HepG2 (cell line): Measurements from ENCODE around the gene CSTB. TPM values are rescaled to one million over a fixed set of nuclear protein-coding genes. Genes with fewer than 3 reads are reported as not detected.

ENCODE experiments used
- ATAC-seq: fragments of 200-7000 bp; cut with Tn5 transposase; 3 replicates; pipeline ENCODE4 v1.9.1; 2020; ENCODE audit warnings: mild to moderate bottlenecking, moderate library complexity
- BruUV-seq: library from RNA; stranded (reverse); fragments of 400-500 nt; replicated peaks from 2 replicates; lab custom pipeline; 2021; lab: Mats Ljungman, UMichigan
- CTCF ChIA-PET: fragments of 300-600 bp; formaldehyde crosslinking; extraction: SDS; loops from one replicate; lab custom pipeline; 2021; ENCODE audit warnings: low total read pairs, inconsistent platforms, low intra/inter-chr PET ratio; lab: Yijun Ruan, JAX
- POLR2A ChIA-PET: fragments of 350-600 bp; sonication (Branson Sonifier 250); formaldehyde crosslinking; loops from one replicate; lab custom pipeline; 2020; ENCODE audit warnings: antibody characterized with exemption, inconsistent platforms; lab: Yijun Ruan, JAX
- DNase-seq: peaks from one replicate; pipeline ENCODE4 v3.0.0-alpha.2; 2015; ENCODE audit warnings: low spot score
- FAIRE-seq: peaks from 3 replicates; lab custom pipeline; 2011; peaks lifted over from hg19 to GRCh38; lab: Jason Lieb, UNC
- H2AFZ ChIP-seq: one replicate; pipeline ENCODE4 v1.6.1; 2011; ENCODE audit warnings: low read length, inconsistent platforms
- H3K27ac ChIP-seq: fragments of 300-600 bp; 3 replicates; pipeline ENCODE4 v1.8.0; 2011; ENCODE audit warnings: mixed run types, mild to moderate bottlenecking, mixed read lengths, low read length, inconsistent platforms; ENCODE audit not compliant: insufficient read depth; ENCODE audit errors: extremely low read length
- H3K27me3 ChIP-seq, 2 experiments: fragments of 200-600 bp in 1 of 2; 2 replicates in 1 of 2; 3 replicates in 1 of 2; pipeline versions ENCODE4 v1.6.0 to v1.8.0; 2011; ENCODE audit warnings: low read length in 2 of 2, mild to moderate bottlenecking in 2 of 2, moderate library complexity in 2 of 2, inconsistent platforms in 1 of 2; ENCODE audit not compliant: insufficient read depth in 2 of 2, control insufficient read depth in 1 of 2
- H3K36me3 ChIP-seq, 2 experiments: fragments of 200-600 bp in 1 of 2; replicated peaks in 1 of 2; 2 replicates in 1 of 2; 3 replicates in 1 of 2; pipeline versions ENCODE4 v1.5.1 to v1.8.0; 2011; ENCODE audit warnings: low read length in 2 of 2, inconsistent platforms in 1 of 2; ENCODE audit not compliant: insufficient read depth in 2 of 2, control insufficient read depth in 1 of 2
- H3K4me1 ChIP-seq: 2 replicates; pipeline ENCODE4 v1.5.1; 2012; ENCODE audit warnings: low read length, inconsistent platforms; ENCODE audit not compliant: insufficient read depth
- H3K4me2 ChIP-seq: 2 replicates; pipeline ENCODE4 v1.6.0; 2011; ENCODE audit warnings: low read depth, low read length, inconsistent platforms
- H3K4me3 ChIP-seq, 3 experiments: fragments of 200-600 bp in 1 of 3; sonication (generic), shearing (Covaris generic) in 1 of 3; replicated peaks in 1 of 3; 2 replicates each; pipeline ENCODE4 v1.5.1; 2011 to 2016; ENCODE audit warnings: low read length in 3 of 3, inconsistent platforms in 2 of 3, low read depth in 2 of 3, mild to moderate bottlenecking in 2 of 3, control low read depth in 1 of 3, mixed read lengths in 1 of 3; ENCODE audit not compliant: insufficient read depth in 1 of 3
- H3K79me2 ChIP-seq: one replicate; pipeline ENCODE4 v1.6.1; 2011; ENCODE audit warnings: low read length, inconsistent platforms; ENCODE audit not compliant: insufficient read depth
- H3K9ac ChIP-seq: 2 replicates; pipeline ENCODE4 v1.6.0; 2011; ENCODE audit warnings: mild to moderate bottlenecking, low read depth, low read length, inconsistent platforms; ENCODE audit not compliant: insufficient read depth
- H3K9me3 ChIP-seq: 2 replicates; pipeline ENCODE4 v1.5.1; 2012; ENCODE audit warnings: mild to moderate bottlenecking, low read length
- H4K20me1 ChIP-seq: 2 replicates; pipeline ENCODE4 v1.6.0; 2011; ENCODE audit warnings: inconsistent platforms, mild to moderate bottlenecking, low read length, moderate library complexity; ENCODE audit not compliant: insufficient read depth
- CBFB ChIP-seq: sonication (generic); formaldehyde crosslinking; IDR thresholded peaks from 2 replicates; pipeline ENCODE4 v1.4.0; 2020; ENCODE audit warnings: missing genetic modification reagents
- ESRRA ChIP-seq: sonication (generic); formaldehyde crosslinking; IDR thresholded peaks from 2 replicates; pipeline ENCODE4 v1.5.1; 2020; ENCODE audit warnings: mild to moderate bottlenecking, low read depth, missing genetic modification reagents
- FUBP1 ChIP-seq: sonication (generic); formaldehyde crosslinking; IDR thresholded peaks from 2 replicates; pipeline ENCODE4 v1.5.1; 2020; ENCODE audit warnings: missing genetic modification reagents, mild to moderate bottlenecking, borderline replicate concordance
- HOXA7 ChIP-seq: sonication (generic); formaldehyde crosslinking; IDR thresholded peaks from 2 replicates; pipeline ENCODE4 v1.8.1; 2022; ENCODE audit warnings: mild to moderate bottlenecking, missing genetic modification reagents, moderate library complexity
- RXRA ChIP-seq: sonication (generic); formaldehyde crosslinking; IDR thresholded peaks from 2 replicates; pipeline ENCODE4 v1.5.1; 2020; ENCODE audit warnings: missing genetic modification reagents
- SP140L ChIP-seq: sonication (generic); formaldehyde crosslinking; IDR thresholded peaks from 2 replicates; pipeline ENCODE4 v1.4.0; 2020; ENCODE audit warnings: missing genetic modification reagents, borderline replicate concordance
- TARDBP ChIP-seq: sonication (generic); formaldehyde crosslinking; IDR thresholded peaks from 2 replicates; pipeline ENCODE4 v1.8.0; 2022; ENCODE audit warnings: mild to moderate bottlenecking, missing genetic modification reagents
- YY1 ChIP-seq: IDR thresholded peaks from 2 replicates; pipeline ENCODE4 v1.6.1; 2011; ENCODE audit warnings: low read length, low read depth, moderate library complexity, mild to moderate bottlenecking; ENCODE audit not compliant: insufficient read depth, insufficient replicate concordance
- ZBTB38 ChIP-seq: sonication (generic); formaldehyde crosslinking; IDR thresholded peaks from 2 replicates; pipeline ENCODE4 v1.5.1; 2020; ENCODE audit warnings: mild to moderate bottlenecking, missing genetic modification reagents
- ZNF260 ChIP-seq: sonication (generic); formaldehyde crosslinking; IDR thresholded peaks from 2 replicates; pipeline ENCODE4 v1.4.0; 2020; ENCODE audit warnings: missing genetic modification reagents, low read depth, mild to moderate bottlenecking, borderline replicate concordance
- ZNF30 ChIP-seq: sonication (generic); formaldehyde crosslinking; IDR thresholded peaks from 2 replicates; pipeline ENCODE4 v1.5.0; 2020; ENCODE audit warnings: mild to moderate bottlenecking, missing genetic modification reagents
- WGBS: methylation state at CpG from one replicate; pipeline ENCODE4 v1.1.6; 2017; ENCODE audit warnings: low lambda C conversion rate; 5-methylcytosine and 5-hydroxymethylcytosine counted together
- in situ Hi-C: cut with HindIII; loops from 2 replicates; pipeline ENCODE4 v1.10.0; 2017; ENCODE audit warnings: low pct_unique_long_range_greater_than_20kb; ENCODE audit not compliant: extremely low pct_ligation_motif_present
- intact Hi-C: fragments of 100-400 bp; cut with micrococcal nuclease; formaldehyde crosslinking; loops from one replicate; pipeline ENCODE4 v1.10.0; 2022; ENCODE audit not compliant: unreplicated experiment
- polyA plus RNA-seq, 8 experiments: library from polyadenylated mRNA; depleted of rRNA in 3 of 8; stranded (reverse) in 7 of 8; unstranded in 1 of 8; fragments of >200 nt; fragmentation: Illumina TruSeq in 4 of 8; extraction: Trizol in 4 of 8; gene quantifications; 2 replicates each; pipeline versions ENCODE4 v1.2.1 to v1.2.3, GENCODE V29; 2011 to 2016; ENCODE audit warnings: low read depth in 4 of 8, missing spikeins in 1 of 8, mixed read lengths in 1 of 8; ENCODE audit not compliant: insufficient read depth in 1 of 8
- total RNA-seq, 5 experiments: library from RNA; depleted of rRNA; stranded (reverse); fragments of >200 nt; fragmentation: Illumina TruSeq; extraction: Trizol; gene quantifications; 2 replicates each; pipeline ENCODE4 v1.2.3, GENCODE V29; 2016; ENCODE audit warnings: low read depth in 1 of 5

Gene CSTB
- total and polyA plus RNA-seq, 2 of the 13 experiments (the other 11 are each of a cell fraction or from before 2014, with no cell fraction given): 11.7 to 94.1 TPM

GRCh38 chr21:43751955-43752591 is 24.0 kb downstream of the CSTB start:
- H2AFZ ChIP-seq: no peak overlapping the region
- TF ChIP-seq CBFB (CRISPR knock-in tag) (no peak), ESRRA (CRISPR knock-in tag) (no peak), RXRA (no peak), ZNF260 (no peak), FUBP1 (CRISPR knock-in tag) (no peak), HOXA7 (CRISPR knock-in tag) (no peak), TARDBP (CRISPR knock-in tag) (0 out of 2 replicates have a peak, but pooled peaks have one; percentile 27), SP140L (no peak), YY1 (no peak), ZNF30 (CRISPR knock-in tag) (no peak), ZBTB38 (0 out of 2 replicates have a peak, but pooled peaks have one; percentile 18)
- TF ChIP-seq, all 625 proteins: peak for 2
- H3K36me3 ChIP-seq: peaks cover 49 to 85% of the 10 kb centered on the region in 2 experiments
- ChIA-PET CTCF (no interaction called here), POLR2A (no interaction called here)
- FAIRE-seq (no peak), ATAC-seq (no peak), DNase-seq (no peak)
- no peak overlapping the region for H3K4me2 ChIP-seq
- intact Hi-C loops: no loop called here
- no peaks in the 10 kb centered on the region for H3K9me3 ChIP-seq
- H3K27me3 ChIP-seq: no peaks in the 10 kb centered on the region
- no TSS peak for BruUV-seq
- H3K9ac ChIP-seq: no peak overlapping the region
- H3K79me2 ChIP-seq: no peaks in the 10 kb centered on the region
- in situ Hi-C loops: no loop called here
- no peaks in the 10 kb centered on the region for H3K4me1 ChIP-seq
- WGBS: 97% methylated on average over 5 of the region's 31 CpGs
- no peaks in the 10 kb centered on the region for H4K20me1 ChIP-seq
- no peak overlapping the region for H3K4me3 ChIP-seq
- H3K27ac ChIP-seq: no peak overlapping the region
